Prostate gland (tissue), 2 donors: ENCODE results near the gene GCNT2. TPM values are rescaled to one million over a fixed set of nuclear protein-coding genes. Genes with fewer than 3 reads are reported as not detected.

Source experiments
- DNase-seq: peaks from one replicate; pipeline ENCODE4 v3.0.0-alpha.2; 2019; ENCODE audit warnings: low spot score
- H3K27ac ChIP-seq, 2 donors: fragments of 200-600 bp; sonication (generic); 2 replicates each; pipeline ENCODE4 v1.5.1; 2017 to 2019
- H3K27me3 ChIP-seq: fragments of 200-600 bp; sonication (generic); replicated peaks from 2 replicates; pipeline ENCODE4 v1.5.1; 2019; ENCODE audit not compliant: insufficient read depth
- H3K36me3 ChIP-seq, 2 donors: fragments of 200-600 bp; sonication (generic); 1 replicate in 1 of 2; 2 replicates in 1 of 2; pipeline versions ENCODE4 v1.5.1 to v1.8.1; 2017 to 2019
- H3K4me1 ChIP-seq: fragments of 200-600 bp; sonication (generic); replicated peaks from 2 replicates; pipeline ENCODE4 v1.5.1; 2019
- H3K4me3 ChIP-seq, 2 donors: fragments of 200-600 bp; sonication (generic); 2 replicates each; pipeline ENCODE4 v1.5.1; 2017 to 2019
- H3K9me3 ChIP-seq: fragments of 200-600 bp; sonication (generic); 2 replicates; pipeline ENCODE4 v1.5.1; 2017
- CTCF ChIP-seq, 4 experiments: fragments of 200-600 bp in 2 of 4; fragments of 450-650 bp in 2 of 4; sonication (generic) in 2 of 4; IDR thresholded peaks; 1 replicate in 3 of 4; 2 replicates in 1 of 4; pipeline ENCODE4 v1.5.1; 2016 to 2019; ENCODE audit warnings: antibody characterized with exemption in 4 of 4, mild to moderate bottlenecking in 2 of 4, moderate library complexity in 2 of 4
- POLR2A ChIP-seq: fragments of 450-650 bp; IDR thresholded peaks from one replicate; pipeline ENCODE4 v1.6.1; 2016; ENCODE audit warnings: antibody characterized with exemption, mild to moderate bottlenecking
- POLR2AphosphoS5 ChIP-seq: sonication (generic); formaldehyde crosslinking; IDR thresholded peaks from one replicate; pipeline ENCODE4 v1.6.1; 2017; ENCODE audit warnings: antibody characterized with exemption
- WGBS: methylation state at CpG from one replicate; pipeline ENCODE4 v1.1.5; 2018; 5-methylcytosine and 5-hydroxymethylcytosine counted together
- intact Hi-C: fragments of 100-400 bp; cut with DNase I; formaldehyde crosslinking; loops from one replicate; pipeline ENCODE4 v1.14.2; 2022
- total RNA-seq, 2 donors: library from RNA; depleted of rRNA; stranded (reverse); fragments of >200 nt; gene quantifications; one replicate each; pipeline ENCODE4 v1.1.0, GENCODE V29; 2016

Gene GCNT2
- total RNA-seq, 2 donors from 2014 or later = 22.9 to 58.2 TPM

GRCh38 chr6:10627800-10628199 is 106.6 kb downstream of the GCNT2 start:
- H3K27ac ChIP-seq = no peak overlapping the region
- TF ChIP-seq CTCF (IDR thresholded peaks at IDR 0.05) (no peak), POLR2AphosphoS5 (no peak), POLR2A (no peak)
- H3K27me3 ChIP-seq = no peaks in the 10 kb centered on the region
- H3K4me3 ChIP-seq = no peak overlapping the region
- no peaks in the 10 kb centered on the region for H3K4me1 ChIP-seq
- no peaks in the 10 kb centered on the region for H3K9me3 ChIP-seq
- WGBS = 100% methylated on average over 1 of the region's 1 CpG
- intact Hi-C loops = loop anchor here (10.0 kb wide), 1 partner anchor 113 kb away; no protein-coding TSS in a partner anchor
- no peaks in the 10 kb centered on the region for H3K36me3 ChIP-seq
- no peak for DNase-seq

- no peak for DNase-seq
- H3K27ac ChIP-seq = no peak overlapping the region
- intact Hi-C loops = no loop called here
- no peaks in the 10 kb centered on the region for H3K27me3 ChIP-seq
- H3K9me3 ChIP-seq = no peaks in the 10 kb centered on the region
- no peak overlapping the region for H3K4me3 ChIP-seq
- no peaks in the 10 kb centered on the region for H3K4me1 ChIP-seq
- H3K36me3 ChIP-seq = no peaks in the 10 kb centered on the region
- TF ChIP-seq POLR2AphosphoS5 (no peak), CTCF (IDR thresholded peaks at IDR 0.05) (no peak), POLR2A (no peak)
- WGBS = 82% methylated on average over 1 of the region's 1 CpG
Observed at GRCh38 chr6:10630178-10630577, 109.0 kb downstream of the GCNT2 start.

GRCh38 chr6:10633216-10633615 is 112.1 kb downstream of the GCNT2 start:
- Histone ChIP-seq H3K9me3 (no peaks in the 10 kb centered on the region), H3K27me3 (no peaks in the 10 kb centered on the region), H3K36me3 (no peaks in the 10 kb centered on the region), H3K27ac (no peak overlapping the region), H3K4me1 (no peaks in the 10 kb centered on the region), H3K4me3 (no peak overlapping the region)
- no peak for DNase-seq
- no peak for TF ChIP-seq POLR2AphosphoS5
- TF ChIP-seq CTCF (IDR thresholded peaks at IDR 0.05) = no peak
- TF ChIP-seq POLR2A = no peak
- WGBS = 75% methylated on average over 1 of the region's 1 CpG
- intact Hi-C loops = no loop called here

GRCh38 chr6:10640412-10640811 is 119.3 kb downstream of the GCNT2 start:
- 97% methylated on average over 8 of the region's 8 CpGs for WGBS
- no peak for TF ChIP-seq POLR2A
- TF ChIP-seq CTCF (IDR thresholded peaks at IDR 0.05) = no peak
- no peak for TF ChIP-seq POLR2AphosphoS5

GRCh38 chr6:10641528-10641927 is 120.4 kb downstream of the GCNT2 start:
- intact Hi-C loops = no loop called here
- H3K36me3 ChIP-seq = no peaks in the 10 kb centered on the region
- no peak overlapping the region for H3K27ac ChIP-seq
- DNase-seq = no peak
- TF ChIP-seq POLR2A (no peak), POLR2AphosphoS5 (no peak), CTCF (IDR thresholded peaks at IDR 0.05) (no peak)
- H3K27me3 ChIP-seq = no peaks in the 10 kb centered on the region
- H3K4me1 ChIP-seq = no peaks in the 10 kb centered on the region
- no peaks in the 10 kb centered on the region for H3K9me3 ChIP-seq
- 73% methylated on average over 3 of the region's 3 CpGs for WGBS
- H3K4me3 ChIP-seq = no peak overlapping the region

More at GRCh38 chr6:10640412-10640811, 119.3 kb downstream of the GCNT2 start:
- Histone ChIP-seq H3K36me3 (no peaks in the 10 kb centered on the region), H3K27me3 (no peaks in the 10 kb centered on the region), H3K27ac (no peak overlapping the region), H3K4me1 (no peaks in the 10 kb centered on the region), H3K4me3 (no peak overlapping the region), H3K9me3 (no peaks in the 10 kb centered on the region)
- DNase-seq = no peak
- intact Hi-C loops = no loop called here
